Stimulated activated naive CD8-positive, alpha-beta T cell treated with anti-CD3 and anti-CD28 coated beads, Interleukin-15, Interleukin-2, amounts not matched to agents 100 ng/mL and 50 ng/mL, for 24 hours (primary cell): ENCODE data around the gene SEMA4C.
A peak's percentile ranks its signal among the peaks of the same experiment; 100 is the strongest.

Source experiments
- H3K27ac Mint-ChIP-seq: one replicate; pipeline ENCODE4 v1.8.0; 2021; ENCODE audit warnings: mild to moderate bottlenecking, mixed read lengths
- H3K27me3 Mint-ChIP-seq: one replicate; pipeline ENCODE4 v1.8.0; 2021; ENCODE audit warnings: mixed read lengths
- H3K36me3 Mint-ChIP-seq: one replicate; pipeline ENCODE4 v1.8.0; 2021; ENCODE audit warnings: low read depth, mixed read lengths
- H3K4me1 Mint-ChIP-seq: one replicate; pipeline ENCODE4 v1.8.0; 2021; ENCODE audit warnings: low read depth, mixed read lengths
- H3K4me3 Mint-ChIP-seq: one replicate; pipeline ENCODE4 v1.8.0; 2021; ENCODE audit warnings: mild to moderate bottlenecking, mixed read lengths
- H3K9me3 Mint-ChIP-seq: one replicate; pipeline ENCODE4 v1.8.0; 2021; ENCODE audit warnings: mixed read lengths

Gene SEMA4C

GRCh38 chr2:96856776-96857666, 12.9 kb downstream of the SEMA4C start:
- peak overlapping the region; percentile 79 for H3K4me3 Mint-ChIP-seq
- H3K4me1 Mint-ChIP-seq: peaks cover 44% of the 10 kb centered on the region

GRCh38 chr2:96853321-96853720, 16.6 kb downstream of the SEMA4C start:
- no peaks in the 10 kb centered on the region for H3K27me3 Mint-ChIP-seq
- no peak overlapping the region for H3K4me3 Mint-ChIP-seq
- H3K4me1 Mint-ChIP-seq: peaks cover 21% of the 10 kb centered on the region
- H3K9me3 Mint-ChIP-seq: no peaks in the 10 kb centered on the region
- H3K36me3 Mint-ChIP-seq: peaks cover 29% of the 10 kb centered on the region
- no peak overlapping the region for H3K27ac Mint-ChIP-seq

More at GRCh38 chr2:96856776-96857666, 12.9 kb downstream of the SEMA4C start:
- Mint-ChIP-seq H3K9me3 (no peaks in the 10 kb centered on the region), H3K27ac (peak overlapping the region; percentile 81), H3K36me3 (peaks cover 29% of the 10 kb centered on the region), H3K27me3 (no peaks in the 10 kb centered on the region)

- Mint-ChIP-seq H3K36me3 (peaks cover 34% of the 10 kb centered on the region), H3K4me1 (peaks cover 20% of the 10 kb centered on the region), H3K27ac (no peak overlapping the region), H3K27me3 (no peaks in the 10 kb centered on the region), H3K4me3 (no peak overlapping the region), H3K9me3 (no peaks in the 10 kb centered on the region)
These were observed 17.2 kb downstream of the SEMA4C start for GRCh38 chr2:96852667-96853066.

DNA sequence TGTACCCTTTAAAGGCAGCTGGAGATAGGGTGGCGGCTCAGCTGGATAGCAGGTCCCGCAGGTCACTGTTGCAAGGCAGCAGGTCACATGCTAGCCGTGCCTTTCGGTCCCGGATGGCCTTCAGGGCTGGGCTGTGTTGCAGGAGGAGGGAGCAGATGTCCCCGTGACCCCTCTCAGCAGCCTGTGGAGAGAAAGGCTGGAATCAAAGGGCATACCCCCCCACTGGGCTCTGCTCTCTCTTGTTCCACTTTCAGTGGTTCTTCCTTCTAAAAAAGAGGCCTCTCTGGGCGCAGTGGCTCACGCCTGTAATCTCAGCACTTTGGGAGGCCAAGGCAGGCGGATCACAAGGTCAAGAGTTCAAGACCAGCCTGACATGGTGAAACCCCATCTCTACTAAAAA, 21.6 kb downstream of the SEMA4C start:
- no peaks in the 10 kb centered on the region for H3K27me3 Mint-ChIP-seq
- H3K9me3 Mint-ChIP-seq: no peaks in the 10 kb centered on the region
- H3K4me3 Mint-ChIP-seq: no peak overlapping the region
- peaks cover 28% of the 10 kb centered on the region for H3K36me3 Mint-ChIP-seq
- H3K4me1 Mint-ChIP-seq: no peaks in the 10 kb centered on the region
- no peak overlapping the region for H3K27ac Mint-ChIP-seq

DNA sequence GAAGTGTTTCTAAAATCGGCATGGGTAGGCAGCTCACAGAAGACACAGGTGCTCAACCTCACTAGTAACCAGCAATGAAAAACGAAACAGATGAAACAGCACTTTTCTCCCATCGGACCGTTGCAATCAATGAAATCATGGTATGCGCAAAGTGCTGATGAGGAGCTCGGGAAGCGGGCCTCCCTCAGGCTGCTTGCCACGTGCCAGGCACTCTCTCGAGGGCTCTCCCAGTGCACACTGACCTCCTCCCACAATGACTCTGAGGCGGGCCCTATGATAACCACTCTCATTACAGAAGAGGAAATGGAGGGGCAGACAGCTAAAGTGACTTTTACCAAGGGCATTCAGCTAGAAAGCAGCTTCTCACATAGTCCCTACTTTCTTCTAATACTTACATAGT, 22.3 kb downstream of the SEMA4C start:
- Mint-ChIP-seq H3K27ac (no peak overlapping the region), H3K4me3 (no peak overlapping the region), H3K27me3 (no peaks in the 10 kb centered on the region), H3K36me3 (peaks cover 23% of the 10 kb centered on the region), H3K9me3 (no peaks in the 10 kb centered on the region), H3K4me1 (no peaks in the 10 kb centered on the region)

- Mint-ChIP-seq H3K27ac (no peak overlapping the region), H3K27me3 (no peaks in the 10 kb centered on the region), H3K36me3 (peaks cover 20% of the 10 kb centered on the region), H3K4me1 (peaks cover 6% of the 10 kb centered on the region), H3K9me3 (no peaks in the 10 kb centered on the region), H3K4me3 (no peak overlapping the region)
These were observed 23.1 kb downstream of the SEMA4C start for GRCh38 chr2:96846825-96847224.

DNA sequence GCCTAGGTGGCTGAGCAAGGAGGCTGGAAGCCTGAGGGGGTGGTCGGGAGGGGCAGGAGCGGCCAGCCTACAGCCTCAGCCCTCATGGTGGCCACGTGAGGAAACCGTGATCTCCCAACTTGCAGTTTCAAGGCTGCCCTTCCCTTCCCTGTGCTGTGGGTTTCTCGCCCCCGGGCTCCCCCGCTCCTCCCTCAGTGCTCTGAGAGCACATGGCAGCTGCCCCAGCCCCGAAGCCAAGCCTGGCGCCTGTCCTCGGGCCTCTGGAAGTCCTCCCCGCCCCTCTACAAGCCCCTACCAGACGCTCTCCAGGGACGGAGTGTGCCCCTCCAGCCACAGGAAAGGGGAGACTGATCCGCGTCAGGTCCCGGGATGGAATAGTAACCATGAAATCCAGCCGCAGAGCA, 25.5 kb downstream of the SEMA4C start:
- Mint-ChIP-seq H3K9me3 (no peaks in the 10 kb centered on the region), H3K4me1 (peaks cover 13% of the 10 kb centered on the region), H3K36me3 (peaks cover 17% of the 10 kb centered on the region), H3K27me3 (no peaks in the 10 kb centered on the region), H3K27ac (no peak overlapping the region), H3K4me3 (no peak overlapping the region)

GRCh38 chr2:96843538-96844268, 26.2 kb downstream of the SEMA4C start, which contains the start of gene ANKRD23:
Gene ANKRD23 (minus strand): TSS chr2:96844021. CDS start chr2:96843992, 29 bp downstream.
- H3K4me1 Mint-ChIP-seq: peaks cover 19% of the 10 kb centered on the region
- no peaks in the 10 kb centered on the region for H3K9me3 Mint-ChIP-seq
- no peaks in the 10 kb centered on the region for H3K27me3 Mint-ChIP-seq
- H3K27ac Mint-ChIP-seq: peak within 1 kb of the TSS; percentile 26
- peaks cover 17% of the 10 kb centered on the region for H3K36me3 Mint-ChIP-seq
- H3K4me3 Mint-ChIP-seq: no peak within 1 kb of the TSS

GRCh38 chr2:96842600-96842999, 27.3 kb downstream of the SEMA4C start:
- Mint-ChIP-seq H3K4me3 (no peak overlapping the region), H3K27me3 (no peaks in the 10 kb centered on the region), H3K27ac (no peak overlapping the region), H3K9me3 (no peaks in the 10 kb centered on the region), H3K36me3 (peaks cover 10% of the 10 kb centered on the region), H3K4me1 (peaks cover 19% of the 10 kb centered on the region)

DNA sequence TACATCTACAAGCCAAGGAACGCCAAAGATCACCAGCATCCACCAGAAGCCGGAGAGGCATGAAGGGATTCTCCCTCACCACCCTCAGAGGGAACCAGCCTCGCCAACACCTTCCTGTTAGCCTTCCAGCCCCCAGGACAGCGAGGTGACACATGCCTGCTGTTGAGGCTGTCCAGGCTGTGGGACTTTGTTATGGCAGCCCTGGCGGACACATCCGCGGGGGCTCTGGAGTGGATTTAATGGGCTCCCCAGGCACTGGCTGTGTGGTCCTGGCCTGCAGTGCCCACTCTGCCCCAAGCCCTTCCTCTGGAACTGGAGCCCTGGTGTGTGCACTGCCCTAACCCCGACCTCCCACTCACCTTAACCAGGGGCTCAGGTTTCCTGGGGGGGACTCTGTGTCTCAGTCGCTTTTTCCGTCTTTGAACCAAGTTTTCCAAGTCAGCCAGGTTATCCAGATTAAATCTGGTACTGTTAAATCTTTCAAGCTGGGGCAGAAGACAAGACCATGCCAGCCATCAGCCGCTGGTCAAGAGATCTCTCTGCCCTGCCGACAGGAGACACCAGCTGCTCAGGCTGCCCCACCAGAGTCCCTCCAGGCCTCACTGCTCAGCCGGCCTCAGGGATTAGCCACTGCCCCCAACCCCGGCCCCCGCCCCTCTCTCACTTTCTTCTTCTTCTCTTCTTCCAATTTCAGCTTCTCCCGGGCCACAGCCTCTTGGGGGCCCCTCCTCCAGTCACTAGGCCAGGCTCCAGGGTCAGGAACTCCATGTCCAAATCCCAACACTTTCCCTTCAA, 28.0 kb downstream of the SEMA4C start:
- Mint-ChIP-seq H3K27me3 (no peaks in the 10 kb centered on the region), H3K4me3 (no peak overlapping the region), H3K36me3 (peaks cover 6% of the 10 kb centered on the region), H3K4me1 (peaks cover 19% of the 10 kb centered on the region), H3K9me3 (no peaks in the 10 kb centered on the region), H3K27ac (no peak overlapping the region)

- no peaks in the 10 kb centered on the region for H3K9me3 Mint-ChIP-seq
- H3K27ac Mint-ChIP-seq: peak overlapping the region; percentile 45
- no peaks in the 10 kb centered on the region for H3K27me3 Mint-ChIP-seq
- peaks cover 6% of the 10 kb centered on the region for H3K36me3 Mint-ChIP-seq
- H3K4me1 Mint-ChIP-seq: peaks cover 19% of the 10 kb centered on the region
- no peak overlapping the region for H3K4me3 Mint-ChIP-seq
These were observed 29.7 kb downstream of the SEMA4C start for GRCh38 chr2:96839875-96840850.

GRCh38 chr2:96839293-96839874, 30.5 kb downstream of the SEMA4C start:
- Mint-ChIP-seq H3K27me3 (no peaks in the 10 kb centered on the region), H3K27ac (peak overlapping the region; percentile 49), H3K4me1 (peaks cover 19% of the 10 kb centered on the region)

GRCh38 chr2:96838345-96839292, 31.3 kb downstream of the SEMA4C start:
- H3K27ac Mint-ChIP-seq: peak overlapping the region; percentile 49
- no peaks in the 10 kb centered on the region for H3K27me3 Mint-ChIP-seq
- H3K4me3 Mint-ChIP-seq: no peak overlapping the region
- H3K4me1 Mint-ChIP-seq: peaks cover 19% of the 10 kb centered on the region
- H3K9me3 Mint-ChIP-seq: no peaks in the 10 kb centered on the region
- H3K36me3 Mint-ChIP-seq: peaks cover 12% of the 10 kb centered on the region

More at GRCh38 chr2:96839293-96839874, 30.5 kb downstream of the SEMA4C start:
- H3K9me3 Mint-ChIP-seq: no peaks in the 10 kb centered on the region
- H3K4me3 Mint-ChIP-seq: no peak overlapping the region
- H3K36me3 Mint-ChIP-seq: peaks cover 11% of the 10 kb centered on the region
